Heart left ventricle (tissue), 16 donors: Measurements from ENCODE around the gene CD302. TPM values are rescaled to one million over a fixed set of nuclear protein-coding genes. Genes with fewer than 3 reads are reported as not detected.

ENCODE experiments used
- ATAC-seq, 4 donors: fragments of 200-7000 bp; cut with Tn5 transposase; one replicate each; pipeline ENCODE4 v1.9.1; 2020 to 2022; ENCODE audit warnings: moderate library complexity in 4 of 4, mild to moderate bottlenecking in 3 of 4, moderate number of reproducible peaks in 1 of 4
- DNase-seq, 5 donors: peaks; one replicate each; pipeline ENCODE4 v3.0.0-alpha.2; 2020
- H3K27ac ChIP-seq, 12 donors: fragments of 200-600 bp; sonication (generic) in 4 of 12; one replicate each; pipeline versions ENCODE4 v1.5.0 to v1.8.0; 2016 to 2022; ENCODE audit warnings: mild to moderate bottlenecking in 2 of 12
- H3K27me3 ChIP-seq, 9 donors: fragments of 200-600 bp; sonication (generic) in 2 of 9; one replicate each; pipeline versions ENCODE4 v1.5.1 to v1.8.0; 2016 to 2022; ENCODE audit warnings: mild to moderate bottlenecking in 3 of 9
- H3K36me3 ChIP-seq, 9 donors: fragments of 200-600 bp; sonication (generic) in 2 of 9; one replicate each; pipeline versions ENCODE4 v1.5.0 to v1.8.0; 2018 to 2022; ENCODE audit warnings: mild to moderate bottlenecking in 2 of 9
- H3K4me1 ChIP-seq, 12 donors: fragments of 200-600 bp; sonication (generic) in 4 of 12; one replicate each; pipeline versions ENCODE4 v1.5.0 to v1.8.0; 2016 to 2022; ENCODE audit warnings: mild to moderate bottlenecking in 3 of 12
- H3K4me3 ChIP-seq, 12 donors: fragments of 200-600 bp; sonication (generic) in 4 of 12; one replicate each; pipeline versions ENCODE4 v1.5.0 to v1.8.0; 2017 to 2022; ENCODE audit warnings: mild to moderate bottlenecking in 9 of 12, moderate library complexity in 4 of 12
- H3K9me3 ChIP-seq, 12 donors: fragments of 200-600 bp; sonication (generic) in 4 of 12; one replicate each; pipeline versions ENCODE4 v1.5.0 to v1.8.0; 2016 to 2022; ENCODE audit warnings: mild to moderate bottlenecking in 1 of 12
- POLR2A ChIP-seq, 2 donors: fragments of 450-650 bp; IDR thresholded peaks; one replicate each; pipeline ENCODE4 v1.6.1; 2017; ENCODE audit warnings: antibody characterized with exemption in 2 of 2, mild to moderate bottlenecking in 2 of 2, moderate library complexity in 2 of 2
- WGBS, 4 donors: extraction: QIAGEN DNeasy Blood & Tissue Kit in 2 of 4; methylation state at CpG; one replicate each; pipeline versions ENCODE4 v1.1.5 to v1.1.7; 2013 to 2018; 5-methylcytosine and 5-hydroxymethylcytosine counted together
- intact Hi-C, 10 donors: fragments of 100-400 bp; cut with DNase I; formaldehyde crosslinking; loops; one replicate each; pipeline versions ENCODE4 v1.11.1 to v1.14.2; 2022
- polyA plus RNA-seq, 2 donors: library from polyadenylated mRNA; stranded (reverse); fragments of 200-250 nt; gene quantifications; one replicate each; pipeline ENCODE4 v1.2.3, GENCODE V29; 2013
- total RNA-seq, 9 donors: library from RNA; depleted of rRNA in 2 of 9; stranded (reverse); fragments of >200 nt in 2 of 9; fragmentation: NEBNext Ultra II Directional in 3 of 9; extraction: Animal tissue kit (Norgen Biotek cat#: 25700) in 3 of 9; gene quantifications; one replicate each; pipeline versions ENCODE4 v1.1.0 to v1.2.4, GENCODE V29; 2016 to 2023
- TF ChIP-seq, protein P1 (sequence below), 12 donors: fragments of 200-600 bp; sonication (generic) in 4 of 12; IDR thresholded peaks; one replicate each; pipeline versions ENCODE4 v1.5.0 to v1.8.0; 2018 to 2022; ENCODE audit warnings: antibody characterized with exemption in 12 of 12, mild to moderate bottlenecking in 5 of 12
- donor health status: ischemic (EF 13 %, LVEDD 7.1; RV severe dilation, severe dysfunction).
- donor health status: healthy with polysubstance abuse.
- donor health status: DM: no; HTN: yes; CAD: no.
- donor health status: DM: no; HTN: no; CAD: no.
- donor health status: ischemic (EF 25% LVEDD 6.9; RV normal size, moderate dysfunction).
- donor health status: ischemic (EF 25% LVEDD 5.7; RV mildly dilated, moderate dysfunction).
- donor health status: healthy.
- donor health status: DM: yes; HTN: yes; CAD: no.
- donor health status: ischemic (EF 35%, LVEDD 5.7; RV mildly dilated, moderate dysfunction).
- donor health status: nonischemic (EF 11% LVEDD 7.7; RV severe dilation, severe dysfunction).
- donor health status: DM: yes; HTN: yes; CAD: no.
- donor health status: PGD.
- donor health status: ischemic (EF 29% LVEDD 5.4; RV normal size, mild dysfunction).
- donor health status: nonischemic (EF 23%, LVEDD 6.1; RV moderate dilation, normal function).

Gene CD302
- total and polyA plus RNA-seq, 11 donors, result 5.2 to 24.9 (median 10.5) TPM

- H3K36me3 ChIP-seq, result peaks cover 4 to 96% (median 88%) of the 10 kb centered on the region in 9 donors
Measured at GRCh38 chr2:159760326-159760725, 37.7 kb downstream of the CD302 start.

DNA sequence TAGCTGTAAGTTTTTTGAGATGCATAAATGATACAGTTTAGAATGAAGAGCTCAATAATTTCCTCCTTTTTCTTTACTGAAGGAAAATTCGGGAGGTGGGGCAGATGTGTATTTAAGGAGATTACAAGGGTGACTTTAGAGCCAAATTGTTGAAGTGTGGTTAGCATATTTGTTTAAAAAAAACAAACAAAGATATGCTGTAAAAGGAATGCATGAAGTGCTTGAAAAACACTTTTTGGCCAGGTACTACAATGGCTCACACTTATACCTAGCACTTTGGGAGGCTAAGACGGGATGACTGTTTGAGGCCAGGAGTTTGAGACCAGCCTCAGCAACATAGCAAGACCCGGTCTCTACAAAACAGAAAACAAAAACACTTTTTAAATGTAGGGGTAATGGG, 38.4 kb downstream of the CD302 start:
- no peaks in the 10 kb centered on the region for H3K9me3 ChIP-seq
- intact Hi-C loops, result loop anchor here in 4 of 10 donors (2.0 to 5.0 kb wide), 4 partner anchors 33 to 42 kb away; partner anchors contain the start of gene CD302 (in 1 of the 4)
- H3K4me1 ChIP-seq, result peaks cover 0 to 40% (median 18%) of the 10 kb centered on the region in 12 donors
- H3K27ac ChIP-seq, result no peak overlapping the region
- no peaks in the 10 kb centered on the region for H3K27me3 ChIP-seq
- DNase-seq, result no peak
- no peak for ATAC-seq
- H3K36me3 ChIP-seq, result peaks cover 4 to 96% (median 82%) of the 10 kb centered on the region in 9 donors
- H3K4me3 ChIP-seq, result no peak overlapping the region
- WGBS, 4 donors, result 78 to 89% (median 83%) methylated on average over 3 of the region's 3 CpGs
- TF ChIP-seq POLR2A (IDR thresholded peaks at IDR 0.05), result no peak
- TF ChIP-seq, protein P1, sequence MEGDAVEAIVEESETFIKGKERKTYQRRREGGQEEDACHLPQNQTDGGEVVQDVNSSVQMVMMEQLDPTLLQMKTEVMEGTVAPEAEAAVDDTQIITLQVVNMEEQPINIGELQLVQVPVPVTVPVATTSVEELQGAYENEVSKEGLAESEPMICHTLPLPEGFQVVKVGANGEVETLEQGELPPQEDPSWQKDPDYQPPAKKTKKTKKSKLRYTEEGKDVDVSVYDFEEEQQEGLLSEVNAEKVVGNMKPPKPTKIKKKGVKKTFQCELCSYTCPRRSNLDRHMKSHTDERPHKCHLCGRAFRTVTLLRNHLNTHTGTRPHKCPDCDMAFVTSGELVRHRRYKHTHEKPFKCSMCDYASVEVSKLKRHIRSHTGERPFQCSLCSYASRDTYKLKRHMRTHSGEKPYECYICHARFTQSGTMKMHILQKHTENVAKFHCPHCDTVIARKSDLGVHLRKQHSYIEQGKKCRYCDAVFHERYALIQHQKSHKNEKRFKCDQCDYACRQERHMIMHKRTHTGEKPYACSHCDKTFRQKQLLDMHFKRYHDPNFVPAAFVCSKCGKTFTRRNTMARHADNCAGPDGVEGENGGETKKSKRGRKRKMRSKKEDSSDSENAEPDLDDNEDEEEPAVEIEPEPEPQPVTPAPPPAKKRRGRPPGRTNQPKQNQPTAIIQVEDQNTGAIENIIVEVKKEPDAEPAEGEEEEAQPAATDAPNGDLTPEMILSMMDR (IDR thresholded peaks at IDR 0.05), result no peak

More at GRCh38 chr2:159760326-159760725, 37.7 kb downstream of the CD302 start:
- Histone ChIP-seq H3K4me3 (no peak overlapping the region), H3K27me3 (no peaks in the 10 kb centered on the region), H3K9me3 (no peaks in the 10 kb centered on the region), H3K27ac (no peak overlapping the region), H3K4me1 (peaks cover 0 to 36% (median 13%) of the 10 kb centered on the region in 12 donors)
- no peak for TF ChIP-seq POLR2A (IDR thresholded peaks at IDR 0.05)
- TF ChIP-seq, protein P1 (IDR thresholded peaks at IDR 0.05), result no peak
- ATAC-seq (no peak), DNase-seq (no peak)
- intact Hi-C loops, result no loop called here

- DNase-seq (no peak), ATAC-seq (no peak)
- Histone ChIP-seq H3K27me3 (no peaks in the 10 kb centered on the region), H3K27ac (peak overlapping the region in 1 of 12 donors; percentile 18), H3K9me3 (no peaks in the 10 kb centered on the region), H3K4me1 (peaks cover 0 to 49% (median 26%) of the 10 kb centered on the region in 12 donors), H3K36me3 (peaks cover 4 to 96% (median 79%) of the 10 kb centered on the region in 9 donors), H3K4me3 (no peak overlapping the region)
- TF ChIP-seq POLR2A (IDR thresholded peaks at IDR 0.05), result no peak
- TF ChIP-seq, protein P1 (IDR thresholded peaks at IDR 0.05), result no peak
- intact Hi-C loops, result loop anchor here in 4 of 10 donors (2.0 to 5.0 kb wide), 4 partner anchors 32 to 41 kb away; partner anchors contain the start of gene CD302 (in 1 of the 4)
- 46 to 83% (median 52%) methylated on average over 1 of the region's 1 CpG for WGBS, 4 donors
Measured at GRCh38 chr2:159758686-159759085, 39.3 kb downstream of the CD302 start.

DNA sequence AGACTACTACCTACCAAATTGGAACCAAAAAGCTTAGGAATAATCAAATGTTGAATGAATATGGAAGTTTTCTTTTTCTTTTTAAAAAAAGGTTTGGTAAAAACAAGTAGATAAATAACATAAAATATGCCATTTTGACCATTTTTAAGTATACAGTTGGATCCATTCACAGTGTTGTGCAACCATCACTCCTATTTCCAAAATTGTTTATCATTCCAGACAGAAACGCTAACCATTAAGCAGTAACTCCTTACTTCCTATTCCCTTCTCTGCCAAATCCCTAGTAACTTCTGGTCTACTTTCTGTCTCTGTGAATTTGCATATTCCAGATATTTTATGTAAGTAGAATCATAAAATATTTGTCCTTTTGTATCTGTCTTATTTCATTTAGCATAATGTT, 39.8 kb downstream of the CD302 start:
- TF ChIP-seq, protein P1 (IDR thresholded peaks at IDR 0.05), result no peak
- TF ChIP-seq POLR2A (IDR thresholded peaks at IDR 0.05), result no peak
- intact Hi-C loops, result loop anchor here in 4 of 10 donors (2.0 to 5.0 kb wide), 4 partner anchors 31 to 41 kb away; partner anchors contain the start of gene CD302 (in 1 of the 4)
- Histone ChIP-seq H3K36me3 (peaks cover 4 to 93% (median 74%) of the 10 kb centered on the region in 9 donors), H3K27ac (peak overlapping the region in 1 of 12 donors; percentile 18), H3K4me1 (peaks cover 0 to 52% (median 30%) of the 10 kb centered on the region in 12 donors), H3K4me3 (no peak overlapping the region), H3K27me3 (no peaks in the 10 kb centered on the region), H3K9me3 (no peaks in the 10 kb centered on the region)
- whole genome bisulfite sequencing, 4 donors, result 50 to 73% (median 51%) methylated on average over 1 of the region's 1 CpG
- no peak for ATAC-seq
- no peak for DNase-seq
